IPS DF 6.9 (cell line): Measurements from ENCODE around the gene RRP1.

Experiments used
- DNase-seq: peaks from one replicate; pipeline ENCODE4 v3.0.0-alpha.2; 2013; ENCODE audit warnings: low read depth, low spot score
- H3K27ac ChIP-seq: one replicate; pipeline ENCODE4 v1.5.1; 2013; ENCODE audit warnings: low read length, control low read depth
- H3K27me3 ChIP-seq: 2 replicates; pipeline ENCODE4 v1.6.1; 2013; ENCODE audit warnings: mild to moderate bottlenecking, low read length; ENCODE audit not compliant: control insufficient read depth, insufficient read depth
- H3K36me3 ChIP-seq: 2 replicates; pipeline ENCODE4 v1.6.1; 2013; ENCODE audit warnings: low read length; ENCODE audit not compliant: control insufficient read depth, insufficient read depth
- H3K4me1 ChIP-seq: 2 replicates; pipeline ENCODE4 v1.6.1; 2013; ENCODE audit warnings: low read length; ENCODE audit not compliant: control insufficient read depth, insufficient read depth
- H3K4me3 ChIP-seq: 2 replicates; pipeline ENCODE4 v1.5.1; 2013; ENCODE audit warnings: mild to moderate bottlenecking, low read length
- H3K9me3 ChIP-seq: 2 replicates; pipeline ENCODE4 v1.6.1; 2013; ENCODE audit warnings: low read length, inconsistent platforms; ENCODE audit not compliant: control insufficient read depth, insufficient read depth
- WGBS: extraction: QIAGEN DNeasy Blood & Tissue Kit; methylation state at CpG from one replicate; pipeline ENCODE4 v1.1.7; 2013; ENCODE audit warnings: mixed read lengths, missing lambda C conversion rate; ENCODE audit not compliant: insufficient read length, insufficient coverage; 5-methylcytosine and 5-hydroxymethylcytosine counted together

The RRP1 gene

DNA sequence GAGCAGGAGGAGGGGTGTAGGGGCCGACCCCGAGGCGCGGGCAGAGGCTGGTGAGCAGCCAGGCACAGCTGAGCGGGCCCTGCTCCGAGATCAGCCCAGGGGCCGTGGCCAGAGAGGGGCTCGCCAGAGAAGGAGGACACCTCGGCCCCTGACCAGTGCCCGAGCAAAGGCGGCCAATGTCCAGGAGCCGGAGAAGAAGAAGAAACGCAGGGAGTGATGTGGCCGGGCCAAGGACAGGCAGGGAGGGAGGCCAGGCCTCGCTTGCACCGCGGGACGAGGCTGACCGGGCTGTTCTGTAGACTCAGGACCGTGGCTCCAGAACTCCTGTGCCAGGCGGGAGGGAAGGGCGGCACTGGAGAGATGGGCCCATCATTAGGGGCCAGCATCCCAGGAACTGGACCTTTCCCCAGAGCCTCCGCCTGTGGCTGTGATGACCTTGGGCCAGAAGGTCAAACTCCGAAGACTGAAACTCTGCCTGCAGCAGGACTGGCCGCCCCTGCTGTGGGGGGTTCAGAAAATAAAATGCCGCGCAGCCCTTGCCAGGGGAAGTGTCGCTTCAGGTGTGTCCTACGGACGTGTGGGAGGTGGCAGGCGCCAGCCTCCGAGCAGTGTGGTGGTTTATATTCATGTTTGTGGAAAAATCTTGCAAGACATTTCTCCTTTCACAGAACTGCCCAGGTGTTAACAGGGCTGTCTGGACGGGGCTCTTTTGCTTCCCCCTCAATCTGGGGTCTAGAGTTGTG is 14.4 kb downstream of the RRP1 start:
- Histone ChIP-seq H3K36me3 (peaks cover 48% of the 10 kb centered on the region), H3K4me3 (no peak overlapping the region), H3K9me3 (no peaks in the 10 kb centered on the region), H3K4me1 (no peaks in the 10 kb centered on the region), H3K27ac (no peak overlapping the region), H3K27me3 (no peaks in the 10 kb centered on the region)
- WGBS, result no CpG with 5 or more reads among the region's 33 CpGs
- DNase-seq, result no peak

DNA sequence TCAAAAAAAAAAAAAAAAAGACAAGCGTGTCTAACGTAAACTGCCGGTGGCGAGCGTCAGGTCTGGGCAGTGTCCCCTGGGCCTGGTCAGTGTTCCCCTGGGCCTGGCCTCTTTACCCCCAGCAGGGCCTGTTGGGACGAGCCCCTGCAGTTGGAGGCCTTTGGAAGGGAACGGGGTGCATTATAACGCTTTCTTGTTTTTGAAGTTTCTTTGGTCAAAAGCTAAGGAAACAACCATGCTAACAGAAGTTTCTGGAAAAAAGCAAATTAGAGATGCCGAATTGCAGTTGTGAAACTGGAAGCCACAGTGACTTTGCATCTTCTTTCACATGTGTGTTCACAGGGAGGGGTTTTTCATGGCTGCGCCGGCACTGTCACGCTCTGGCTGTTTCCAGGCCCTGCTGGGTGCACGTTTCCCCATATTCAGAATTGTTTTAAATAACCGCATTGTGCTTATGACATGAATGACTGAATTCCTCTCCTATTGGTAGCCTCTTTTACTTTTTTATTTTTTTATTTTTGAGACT is 16.0 kb downstream of the RRP1 start:
- DNase-seq, result no peak
- Histone ChIP-seq H3K36me3 (peaks cover 34% of the 10 kb centered on the region), H3K9me3 (no peaks in the 10 kb centered on the region), H3K27me3 (no peaks in the 10 kb centered on the region), H3K27ac (no peak overlapping the region), H3K4me3 (no peak overlapping the region), H3K4me1 (no peaks in the 10 kb centered on the region)
- no CpG with 5 or more reads among the region's 14 CpGs for WGBS

DNA sequence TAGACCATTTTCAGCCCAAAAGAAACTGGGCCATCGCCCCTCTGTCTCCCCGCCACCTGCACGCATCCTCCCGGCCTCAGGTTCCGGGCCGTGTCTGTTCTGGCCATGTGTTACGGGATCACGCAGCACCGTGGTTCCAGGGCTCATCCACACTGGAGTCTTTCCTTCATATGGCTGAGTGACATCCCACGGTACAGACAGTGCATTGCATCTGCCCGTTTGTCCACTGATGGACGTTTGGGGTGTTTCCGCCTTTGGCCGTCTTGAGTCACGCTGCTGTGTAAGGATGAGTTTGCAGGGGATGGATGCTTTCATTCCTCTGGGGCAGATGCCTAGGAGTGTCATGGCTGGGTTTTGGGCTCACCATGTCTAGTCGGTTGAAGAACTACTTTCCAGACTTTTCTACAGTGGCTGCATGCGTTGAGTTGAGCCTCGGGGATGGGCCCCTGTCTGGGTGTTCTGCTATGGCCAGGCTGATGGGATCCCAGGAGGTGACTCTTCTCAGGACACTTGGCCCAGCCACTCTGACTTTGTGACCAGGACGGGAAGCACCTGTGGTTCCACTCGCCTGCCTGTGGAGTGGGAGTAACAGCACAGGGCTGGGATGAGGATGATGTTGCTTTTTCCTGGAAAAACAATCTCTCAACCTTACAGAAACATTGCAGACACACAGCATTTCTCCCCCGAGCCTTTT is 16.8 kb downstream of the RRP1 start:
- Histone ChIP-seq H3K27ac (no peak overlapping the region), H3K9me3 (no peaks in the 10 kb centered on the region), H3K27me3 (no peaks in the 10 kb centered on the region), H3K4me1 (no peaks in the 10 kb centered on the region), H3K4me3 (no peak overlapping the region), H3K36me3 (peaks cover 26% of the 10 kb centered on the region)
- WGBS, result no CpG with 5 or more reads among the region's 21 CpGs
- no peak for DNase-seq

DNA sequence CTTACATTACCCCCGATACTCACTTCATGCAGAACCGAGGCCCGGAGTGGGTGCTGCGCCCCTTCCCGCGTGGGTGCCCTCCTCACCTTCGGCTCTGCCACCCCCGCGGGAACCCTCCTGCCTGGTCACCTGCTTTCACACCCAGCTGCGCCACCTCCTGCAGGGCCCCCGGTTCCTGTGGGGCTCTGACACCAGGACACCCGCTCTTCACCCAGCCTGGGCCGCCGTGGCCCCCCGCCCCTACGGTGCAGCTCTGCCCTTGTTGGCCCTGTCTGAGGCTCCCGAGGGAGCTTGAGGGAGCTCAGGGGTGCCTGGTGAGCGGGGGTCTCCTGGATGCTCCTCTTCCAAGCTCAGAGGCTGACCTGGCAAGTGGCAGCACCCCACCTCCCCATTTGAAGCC is 19.0 kb downstream of the RRP1 start:
- Histone ChIP-seq H3K4me3 (no peak overlapping the region), H3K36me3 (peaks cover 7% of the 10 kb centered on the region; the same call in 1 of the 2 replicates), H3K9me3 (no peaks in the 10 kb centered on the region), H3K4me1 (peaks cover 2% of the 10 kb centered on the region; the same call in 1 of the 2 replicates), H3K27me3 (no peaks in the 10 kb centered on the region), H3K27ac (no peak overlapping the region)
- DNase-seq, result no peak
- no CpG with 5 or more reads among the region's 18 CpGs for WGBS

DNA sequence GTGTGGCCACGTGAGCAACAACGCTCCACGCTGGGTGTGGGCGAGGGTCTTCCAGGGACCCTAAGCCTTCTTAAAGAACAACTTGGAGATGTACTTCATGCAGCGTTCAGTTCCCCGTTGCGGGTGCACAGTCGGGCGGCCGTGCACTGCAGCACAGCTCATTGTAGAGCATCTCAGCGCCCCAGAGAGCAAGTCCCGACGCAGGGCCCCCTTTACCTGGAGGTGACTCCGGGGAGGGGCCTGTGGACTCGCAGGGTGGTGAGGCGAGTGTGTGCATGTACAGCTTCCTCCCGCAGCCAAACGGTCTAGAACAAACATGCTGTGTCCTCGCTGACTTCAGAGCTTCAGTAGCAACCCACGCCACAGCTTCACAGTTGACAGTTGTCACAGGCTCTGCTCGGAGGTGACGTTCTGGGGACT is 19.5 kb downstream of the RRP1 start:
- no peak overlapping the region for H3K4me3 ChIP-seq
- H3K36me3 ChIP-seq, result peaks cover 3% of the 10 kb centered on the region; the same call in 1 of the 2 replicates
- WGBS, result no CpG with 5 or more reads among the region's 22 CpGs
- no peaks in the 10 kb centered on the region for H3K9me3 ChIP-seq
- H3K27me3 ChIP-seq, result no peaks in the 10 kb centered on the region
- H3K4me1 ChIP-seq, result peaks cover 2% of the 10 kb centered on the region; the same call in 1 of the 2 replicates
- no peak overlapping the region for H3K27ac ChIP-seq
- DNase-seq, result no peak

DNA sequence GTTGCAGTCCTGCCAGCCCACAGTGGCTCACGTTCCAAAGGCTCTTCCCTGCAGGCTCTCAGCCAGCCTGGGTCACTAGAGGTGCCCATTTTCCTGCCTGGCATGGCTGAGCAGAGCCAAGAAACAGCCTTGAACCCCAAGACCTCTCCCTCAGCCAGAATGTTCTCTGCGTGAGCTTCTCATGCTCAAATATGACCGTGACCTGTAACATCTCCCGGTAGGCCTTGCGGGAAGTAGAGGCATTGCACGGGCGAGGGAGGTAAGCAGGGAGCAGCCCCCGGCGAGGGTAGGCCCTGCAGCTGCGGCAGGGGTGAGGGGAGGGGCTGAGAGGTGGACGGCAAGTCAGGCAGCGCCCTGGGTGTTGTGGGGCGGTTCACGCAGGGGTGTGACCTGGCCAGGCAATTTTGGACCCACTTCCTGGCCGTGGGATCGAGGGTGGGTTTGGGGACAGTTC is 20.0 kb downstream of the RRP1 start:
- peaks cover 2% of the 10 kb centered on the region for H3K4me1 ChIP-seq
- H3K9me3 ChIP-seq, result no peaks in the 10 kb centered on the region
- H3K4me3 ChIP-seq, result no peak overlapping the region
- 0 out of 2 replicates have a peak, but pooled peaks cover under 1% of the 10 kb centered on the region for H3K36me3 ChIP-seq
- no peak overlapping the region for H3K27ac ChIP-seq
- no peaks in the 10 kb centered on the region for H3K27me3 ChIP-seq
- no CpG with 5 or more reads among the region's 16 CpGs for WGBS
- DNase-seq, result no peak

DNA sequence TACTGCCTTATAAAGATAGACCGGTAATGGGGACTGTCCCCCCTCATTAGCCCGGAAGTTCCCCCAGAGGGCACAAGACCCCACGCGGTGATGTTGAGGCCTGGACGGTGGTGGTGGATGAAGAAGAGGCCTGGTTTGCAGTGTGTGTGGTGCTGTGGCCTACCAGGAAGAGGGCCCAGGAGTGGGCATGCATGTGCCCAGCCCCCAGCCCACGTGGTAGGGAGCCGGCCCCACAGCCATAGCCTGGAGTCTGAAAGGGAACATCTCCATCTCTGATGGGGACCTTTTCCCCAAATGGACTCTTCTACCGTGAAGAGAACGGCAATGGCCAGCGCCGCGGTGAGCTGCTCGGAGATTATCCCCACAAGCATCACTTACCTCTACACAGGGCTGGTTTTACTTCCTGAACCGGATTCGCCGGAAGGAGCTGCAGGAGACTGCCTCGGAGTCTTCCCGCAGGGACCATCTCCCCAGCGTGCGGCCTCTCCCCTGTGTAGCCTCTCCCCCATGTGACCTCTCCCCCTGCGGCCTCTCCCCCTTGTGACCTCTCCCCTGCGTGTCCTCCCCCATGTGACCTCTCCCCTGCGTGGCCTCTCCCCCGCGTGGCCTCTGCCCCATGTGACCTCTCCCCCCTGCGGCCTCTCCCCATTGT is 20.6 kb downstream of the RRP1 start:
- H3K9me3 ChIP-seq, result no peaks in the 10 kb centered on the region
- H3K27me3 ChIP-seq, result no peaks in the 10 kb centered on the region
- no peak overlapping the region for H3K4me3 ChIP-seq
- no peaks in the 10 kb centered on the region for H3K36me3 ChIP-seq
- WGBS, result no CpG with 5 or more reads among the region's 26 CpGs
- peaks cover 5% of the 10 kb centered on the region for H3K4me1 ChIP-seq
- no peak overlapping the region for H3K27ac ChIP-seq
- DNase-seq, result no peak

DNA sequence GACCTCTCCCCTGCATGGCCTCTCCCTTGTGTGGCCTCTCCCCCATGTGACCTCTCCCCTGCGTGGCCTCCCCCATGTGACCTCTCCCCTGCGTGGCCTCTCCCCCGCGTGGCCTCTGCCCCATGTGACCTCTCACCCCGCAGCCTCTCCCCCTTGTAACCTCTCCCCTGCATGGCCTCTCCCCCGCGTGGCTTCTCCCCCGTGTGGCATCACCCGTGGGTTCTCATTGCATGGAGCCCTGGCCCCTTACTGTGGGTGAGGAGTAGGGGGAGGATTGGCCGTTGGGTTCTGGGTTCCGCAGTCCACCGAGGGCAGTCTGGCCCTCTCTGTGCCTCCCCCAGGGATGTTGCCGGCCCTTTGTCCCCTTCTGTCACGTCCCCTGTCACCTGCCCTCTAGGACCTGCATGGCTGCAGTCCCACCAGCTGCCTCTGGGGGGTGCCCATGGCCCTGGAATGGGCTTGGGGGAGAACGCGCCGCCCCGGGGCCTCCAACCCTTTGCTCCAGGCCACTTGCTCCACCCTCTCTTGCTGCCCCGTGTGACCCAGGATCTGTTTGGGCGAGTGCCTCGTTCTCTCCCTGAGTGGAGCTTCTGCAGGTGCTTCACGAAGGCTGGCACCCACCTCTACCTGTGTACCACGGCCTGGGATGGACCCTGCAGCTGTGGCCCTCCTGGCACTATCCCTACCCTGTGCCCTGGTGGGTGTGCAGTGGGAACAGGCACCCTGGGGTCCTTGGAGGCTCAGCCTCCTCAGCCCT is 21.3 kb downstream of the RRP1 start:
- no peaks in the 10 kb centered on the region for H3K36me3 ChIP-seq
- H3K4me3 ChIP-seq, result no peak overlapping the region
- DNase-seq, result peak; percentile 68
- no peak overlapping the region for H3K27ac ChIP-seq
- H3K9me3 ChIP-seq, result no peaks in the 10 kb centered on the region
- no CpG with 5 or more reads among the region's 23 CpGs for WGBS
- H3K4me1 ChIP-seq, result peaks cover 5% of the 10 kb centered on the region
- no peaks in the 10 kb centered on the region for H3K27me3 ChIP-seq

DNA sequence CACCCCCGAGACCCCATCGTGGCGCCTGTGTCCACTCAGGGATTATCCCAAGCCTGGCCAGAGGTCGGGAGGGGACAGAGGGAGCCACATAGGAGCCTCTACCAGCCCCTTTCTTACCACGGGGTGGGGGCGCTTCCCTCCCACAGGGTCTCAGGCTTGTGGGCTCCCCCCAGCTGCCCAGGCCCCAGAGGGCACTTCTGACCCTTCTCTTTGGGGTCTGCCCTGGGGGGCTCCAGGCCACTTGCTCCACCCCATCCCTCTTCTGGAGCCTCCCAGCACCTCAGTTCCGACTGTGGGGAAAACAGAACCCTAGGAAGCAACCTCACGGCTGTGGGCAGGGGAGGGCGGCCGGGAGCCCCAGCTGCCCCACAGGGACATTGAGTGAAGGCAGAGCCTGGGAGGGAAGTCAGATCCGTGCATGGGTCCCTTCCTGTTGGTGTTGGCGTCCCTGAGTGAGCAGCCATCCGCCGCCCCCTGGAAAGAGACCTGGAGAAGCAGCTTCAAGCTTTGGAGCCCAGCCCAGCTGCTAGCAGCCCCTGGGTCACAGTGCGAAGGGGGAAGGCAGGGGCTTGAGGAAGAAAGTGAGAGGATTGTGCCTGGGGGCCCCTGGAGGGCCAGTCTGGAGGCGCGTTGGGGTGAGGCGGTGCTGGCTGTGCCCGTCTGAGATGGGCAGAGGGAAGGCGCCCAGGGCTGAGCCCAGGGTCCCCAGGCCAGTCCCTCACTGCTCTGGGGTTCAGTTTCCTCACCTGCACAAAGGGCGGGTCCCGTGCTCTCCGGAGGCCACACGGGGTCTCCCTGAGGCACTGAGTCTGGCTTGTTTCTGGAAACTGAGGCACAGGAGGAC is 22.1 kb downstream of the RRP1 start:
- WGBS, result no CpG with 5 or more reads among the region's 24 CpGs
- Histone ChIP-seq H3K9me3 (no peaks in the 10 kb centered on the region), H3K36me3 (no peaks in the 10 kb centered on the region), H3K4me3 (no peak overlapping the region), H3K27me3 (no peaks in the 10 kb centered on the region), H3K4me1 (peaks cover 5% of the 10 kb centered on the region), H3K27ac (no peak overlapping the region)
- no peak for DNase-seq
